Gastrocnemius medialis (tissue), 4 donors: ENCODE measurements around the gene CDY2A. TPM values are rescaled to one million over a fixed set of nuclear protein-coding genes. Genes with fewer than 3 reads are reported as not detected.
"Not testable (repeated sequence)": the region's sequence is repeated elsewhere in the genome, so short reads cannot be mapped to it uniquely, and the experiment has no call there.

Source experiments
- ATAC-seq, 2 donors: fragments of 150-250 bp; one replicate each; pipeline ENCODE4 v1.9.1; 2016
- DNase-seq, 2 donors: peaks; one replicate each; pipeline ENCODE4 v3.0.0-alpha.2; 2019
- H3K27ac ChIP-seq, 4 donors: fragments of 200-600 bp; sonication (generic); 1 replicate in 1 of 4; 2 replicates in 3 of 4; pipeline ENCODE4 v1.5.1; 2016 to 2018; ENCODE audit warnings: mild to moderate bottlenecking in 2 of 4, moderate library complexity in 1 of 4
- H3K27me3 ChIP-seq, 3 donors: fragments of 200-600 bp; sonication (generic) in 2 of 3; 1 replicate in 1 of 3; 2 replicates in 2 of 3; pipeline versions ENCODE4 v1.5.1 to v1.6.0; 2016 to 2019; ENCODE audit warnings: mild to moderate bottlenecking in 1 of 3, moderate library complexity in 1 of 3
- H3K36me3 ChIP-seq, 2 donors: fragments of 200-600 bp; sonication (generic) in 1 of 2; one replicate each; pipeline ENCODE4 v1.5.1; 2017 to 2018
- H3K4me1 ChIP-seq, 2 donors: fragments of 200-600 bp; sonication (generic) in 1 of 2; one replicate each; pipeline ENCODE4 v1.5.1; 2016 to 2017; ENCODE audit warnings: mild to moderate bottlenecking in 2 of 2
- H3K4me3 ChIP-seq, 4 donors: fragments of 200-600 bp; sonication (generic) in 3 of 4; 1 replicate in 1 of 4; 2 replicates in 3 of 4; pipeline ENCODE4 v1.5.1; 2016 to 2019; ENCODE audit warnings: mild to moderate bottlenecking in 2 of 4
- H3K9me3 ChIP-seq, 3 donors: fragments of 200-600 bp; sonication (generic) in 2 of 3; 1 replicate in 1 of 3; 2 replicates in 2 of 3; pipeline ENCODE4 v1.5.1; 2016 to 2019
- in situ Hi-C, 4 donors: fragments of 200-750 bp; cut with MboI; loops; one replicate each; pipeline versions ENCODE4 v1.15.0 to v1.8.0; 2017; ENCODE audit warnings: low sequenced_read_pairs in 4 of 4
- intact Hi-C: fragments of 100-400 bp; cut with DNase I; formaldehyde crosslinking; loops from one replicate; pipeline ENCODE4 v1.15.1; 2023; ENCODE audit warnings: low total_unique reads
- total RNA-seq, 4 donors: library from RNA; depleted of rRNA; stranded (reverse); fragments of >200 nt; gene quantifications; one replicate each; pipeline versions ENCODE4 v1.1.0 to v1.2.3, GENCODE V29; 2016

The CDY2A gene
- total RNA-seq, result not detected

- in situ Hi-C loops, H3K9me3 ChIP-seq, H3K27ac ChIP-seq, intact Hi-C loops, H3K27me3 ChIP-seq, H3K4me1 ChIP-seq, DNase-seq, ATAC-seq, H3K36me3 ChIP-seq, H3K4me3 ChIP-seq: not testable (repeated sequence)
Measured at GRCh38 chrY:18025487-18025886, at the start of gene CDY2A. TSS of gene CDY2A (plus strand) at chrY:18025787. CDS start at chrY:18026115, 328 bp downstream.

DNA sequence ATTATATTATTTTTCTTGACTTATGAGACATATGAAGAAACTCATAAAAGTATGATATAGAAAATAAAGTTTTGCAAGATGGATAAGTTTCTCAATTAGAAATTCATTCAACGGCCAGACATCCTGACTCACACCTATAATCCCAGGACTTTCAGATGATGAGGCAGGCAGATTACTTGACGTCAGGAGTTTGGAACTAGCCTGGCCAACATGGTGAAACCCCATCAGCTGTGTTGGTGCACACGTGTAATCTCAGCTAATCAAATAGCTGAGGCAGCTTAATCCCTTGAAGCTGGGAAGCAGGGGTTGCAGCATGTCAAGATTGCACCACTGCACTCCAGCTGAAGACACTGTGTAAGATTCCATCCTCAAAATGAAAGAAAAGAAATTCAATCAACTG lies 28.0 kb upstream of the CDY2A start:
- H3K4me1 ChIP-seq, H3K27ac ChIP-seq, in situ Hi-C loops, H3K36me3 ChIP-seq, H3K4me3 ChIP-seq, ATAC-seq, H3K27me3 ChIP-seq, intact Hi-C loops, DNase-seq, H3K9me3 ChIP-seq: not testable (repeated sequence)

- H3K27ac ChIP-seq, H3K4me3 ChIP-seq, H3K9me3 ChIP-seq, in situ Hi-C loops, DNase-seq, H3K4me1 ChIP-seq, ATAC-seq, intact Hi-C loops, H3K27me3 ChIP-seq, H3K36me3 ChIP-seq: not testable (repeated sequence)
Measured at GRCh38 chrY:17998266-17998665, 27.3 kb upstream of the CDY2A start.

- ATAC-seq, H3K27me3 ChIP-seq, H3K9me3 ChIP-seq, H3K4me1 ChIP-seq, intact Hi-C loops, in situ Hi-C loops, DNase-seq, H3K4me3 ChIP-seq, H3K36me3 ChIP-seq, H3K27ac ChIP-seq: not testable (repeated sequence)
Measured at GRCh38 chrY:18023897-18024296, 1.7 kb upstream of the CDY2A start.

GRCh38 chrY:18028845-18029244 lies 3.3 kb downstream of the CDY2A start:
- H3K4me1 ChIP-seq, intact Hi-C loops, ATAC-seq, H3K27ac ChIP-seq, H3K36me3 ChIP-seq, H3K9me3 ChIP-seq, in situ Hi-C loops, H3K4me3 ChIP-seq, DNase-seq, H3K27me3 ChIP-seq: not testable (repeated sequence)

DNA sequence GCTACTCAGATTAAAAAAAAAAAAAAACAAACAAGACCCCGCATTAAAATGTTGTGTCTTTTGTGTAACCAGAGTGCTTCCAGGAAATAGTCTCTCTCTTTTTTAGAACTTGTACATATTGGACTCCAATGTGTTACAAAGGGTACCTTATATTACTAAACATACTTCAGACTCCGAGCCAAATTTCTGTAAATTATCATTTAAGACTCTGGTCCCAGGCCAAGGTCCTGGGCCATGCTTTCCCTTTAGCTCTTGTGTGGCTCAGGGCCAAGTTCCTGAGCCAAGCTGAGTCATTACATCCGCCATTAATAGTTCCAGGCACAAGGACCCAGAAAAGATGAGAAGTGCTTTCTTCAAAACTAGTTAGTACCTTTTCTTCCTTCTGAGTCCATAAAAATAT lies 4.6 kb downstream of the CDY2A start:
- H3K4me1 ChIP-seq, intact Hi-C loops: not testable (repeated sequence)

GRCh38 chrY:18034100-18034814 lies 8.7 kb downstream of the CDY2A start:
- ATAC-seq, result peak; percentile 92 to 96
- H3K4me1 ChIP-seq, in situ Hi-C loops, H3K4me3 ChIP-seq, H3K27me3 ChIP-seq, H3K36me3 ChIP-seq, H3K9me3 ChIP-seq, H3K27ac ChIP-seq, intact Hi-C loops, DNase-seq: not testable (repeated sequence)

More for the DNA sequence above, 4.6 kb downstream of the CDY2A start:
- H3K27ac ChIP-seq, in situ Hi-C loops, DNase-seq, ATAC-seq, H3K27me3 ChIP-seq, H3K4me3 ChIP-seq, H3K36me3 ChIP-seq, H3K9me3 ChIP-seq: not testable (repeated sequence)

DNA sequence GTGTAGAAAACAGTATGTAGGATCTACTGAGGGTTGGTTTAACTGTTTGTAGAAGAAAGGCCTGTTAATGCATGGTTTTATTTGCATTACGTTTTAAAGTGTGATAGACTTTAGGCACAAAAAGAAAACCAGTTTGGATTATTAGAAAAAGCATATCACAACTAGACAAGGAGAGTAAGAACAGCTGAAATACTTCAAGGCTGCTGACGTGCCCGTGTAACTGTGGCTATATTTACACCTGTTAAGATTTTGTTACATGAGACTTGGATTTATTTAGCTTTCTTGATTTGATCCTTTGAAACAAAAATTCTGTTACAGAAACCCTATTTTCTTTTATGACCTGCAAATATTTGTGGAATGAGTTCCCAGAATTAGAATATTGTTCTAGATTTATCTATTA lies 9.3 kb downstream of the CDY2A start:
- H3K27me3 ChIP-seq, DNase-seq, H3K4me3 ChIP-seq, intact Hi-C loops, H3K36me3 ChIP-seq, H3K4me1 ChIP-seq, H3K9me3 ChIP-seq, H3K27ac ChIP-seq, in situ Hi-C loops: not testable (repeated sequence)
- peak; percentile 75 to 76 for ATAC-seq

GRCh38 chrY:18044990-18045389 lies 19.4 kb downstream of the CDY2A start:
- DNase-seq, H3K27ac ChIP-seq, intact Hi-C loops, H3K36me3 ChIP-seq, in situ Hi-C loops, H3K9me3 ChIP-seq, H3K4me3 ChIP-seq, ATAC-seq, H3K27me3 ChIP-seq, H3K4me1 ChIP-seq: not testable (repeated sequence)

GRCh38 chrY:18048149-18049040 lies 22.8 kb downstream of the CDY2A start:
- ATAC-seq, result peak; percentile 91 to 94
- in situ Hi-C loops, result not testable (repeated sequence)

GRCh38 chrY:18049061-18049460 lies 23.5 kb downstream of the CDY2A start:
- ATAC-seq, DNase-seq, H3K36me3 ChIP-seq, H3K4me3 ChIP-seq, in situ Hi-C loops, intact Hi-C loops, H3K9me3 ChIP-seq, H3K27me3 ChIP-seq, H3K4me1 ChIP-seq, H3K27ac ChIP-seq: not testable (repeated sequence)

More at GRCh38 chrY:18048149-18049040, 22.8 kb downstream of the CDY2A start:
- H3K4me3 ChIP-seq, DNase-seq, H3K27me3 ChIP-seq, H3K36me3 ChIP-seq, intact Hi-C loops, H3K9me3 ChIP-seq, H3K27ac ChIP-seq, H3K4me1 ChIP-seq: not testable (repeated sequence)

- H3K27me3 ChIP-seq, intact Hi-C loops, H3K36me3 ChIP-seq, H3K9me3 ChIP-seq, H3K4me1 ChIP-seq, DNase-seq, H3K27ac ChIP-seq, in situ Hi-C loops, H3K4me3 ChIP-seq: not testable (repeated sequence)
- peak; percentile 53 to 58 for ATAC-seq
Measured at GRCh38 chrY:18056473-18056872, 30.9 kb downstream of the CDY2A start.
